Mammary epithelial cell (primary cell): Measurements from ENCODE around the gene OLFML1.

Source experiments
- EZH2 ChIP-seq: IDR thresholded peaks from 2 replicates; pipeline ENCODE4 v1.6.1; 2012; ENCODE audit warnings: low read length, inconsistent platforms, borderline replicate concordance
- TF ChIP-seq, protein P1 (sequence below), 2 donors: IDR thresholded peaks in 1 of 2; conservative IDR thresholded peaks in 1 of 2; 2 replicates each; pipeline ENCODE4 v1.5.1; 2011 to 2012; ENCODE audit warnings: inconsistent platforms in 2 of 2, low read length in 2 of 2, mild to moderate bottlenecking in 2 of 2, control low read depth in 1 of 2, low read depth in 1 of 2; ENCODE audit not compliant: insufficient read depth in 1 of 2; ENCODE audit errors: extremely low read depth in 1 of 2

DNA sequence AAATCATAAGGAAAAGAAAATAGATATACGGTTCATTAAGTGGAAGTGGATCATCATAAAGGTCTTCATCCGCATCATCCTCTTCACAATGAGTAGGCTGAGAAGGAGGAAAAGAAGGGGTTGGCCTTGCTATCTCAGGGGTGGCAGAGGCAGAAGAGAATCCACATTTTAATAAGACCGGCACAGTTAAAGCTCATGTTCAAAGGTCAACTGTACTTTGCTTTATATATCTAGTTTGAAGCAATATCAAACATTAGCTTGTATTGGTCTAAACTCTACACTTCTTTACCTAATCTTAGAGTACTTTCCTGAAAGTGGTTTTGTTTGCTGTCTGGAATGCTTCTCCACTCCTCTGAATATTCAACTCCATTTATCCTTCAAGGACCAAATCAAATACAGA is 22.8 kb downstream of the OLFML1 start:
- TF ChIP-seq, protein P1, sequence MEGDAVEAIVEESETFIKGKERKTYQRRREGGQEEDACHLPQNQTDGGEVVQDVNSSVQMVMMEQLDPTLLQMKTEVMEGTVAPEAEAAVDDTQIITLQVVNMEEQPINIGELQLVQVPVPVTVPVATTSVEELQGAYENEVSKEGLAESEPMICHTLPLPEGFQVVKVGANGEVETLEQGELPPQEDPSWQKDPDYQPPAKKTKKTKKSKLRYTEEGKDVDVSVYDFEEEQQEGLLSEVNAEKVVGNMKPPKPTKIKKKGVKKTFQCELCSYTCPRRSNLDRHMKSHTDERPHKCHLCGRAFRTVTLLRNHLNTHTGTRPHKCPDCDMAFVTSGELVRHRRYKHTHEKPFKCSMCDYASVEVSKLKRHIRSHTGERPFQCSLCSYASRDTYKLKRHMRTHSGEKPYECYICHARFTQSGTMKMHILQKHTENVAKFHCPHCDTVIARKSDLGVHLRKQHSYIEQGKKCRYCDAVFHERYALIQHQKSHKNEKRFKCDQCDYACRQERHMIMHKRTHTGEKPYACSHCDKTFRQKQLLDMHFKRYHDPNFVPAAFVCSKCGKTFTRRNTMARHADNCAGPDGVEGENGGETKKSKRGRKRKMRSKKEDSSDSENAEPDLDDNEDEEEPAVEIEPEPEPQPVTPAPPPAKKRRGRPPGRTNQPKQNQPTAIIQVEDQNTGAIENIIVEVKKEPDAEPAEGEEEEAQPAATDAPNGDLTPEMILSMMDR (conservative IDR thresholded peaks at IDR 0.05 in 1 of 2, IDR thresholded peaks at IDR 0.05 in 1 of 2; ENCODE audit: extremely low read depth in 1 of 2, insufficient read depth in 1 of 2, low read depth in 1 of 2, low read length in 2 of 2), result no peak
- no peak for TF ChIP-seq EZH2
